KMS-11 (cell line): ENCODE results near the gene RCBTB2.
"Not testable (repeated sequence)": the region's sequence is repeated elsewhere in the genome, so short reads cannot be mapped to it uniquely, and the experiment has no call there.

ENCODE experiments used
- H2AFZ ChIP-seq: fragments of 200-600 bp; sonication (generic); 2 replicates; pipeline ENCODE4 v1.6.1; 2016; ENCODE audit warnings: antibody characterized with exemption, mixed run types, low read depth
- H3K27ac ChIP-seq: fragments of 200-600 bp; sonication (generic); 2 replicates; pipeline ENCODE4 v1.6.1; 2016; ENCODE audit warnings: mild to moderate bottlenecking, mixed run types
- H3K27me3 ChIP-seq: fragments of 200-600 bp; sonication (generic); 2 replicates; pipeline ENCODE4 v1.6.1; 2017; ENCODE audit warnings: mild to moderate bottlenecking, low read depth, mixed run types, moderate library complexity; ENCODE audit not compliant: insufficient read depth
- H3K36me3 ChIP-seq: fragments of 200-600 bp; sonication (generic); 2 replicates; pipeline ENCODE4 v1.6.1; 2017; ENCODE audit warnings: mild to moderate bottlenecking, mixed run types; ENCODE audit not compliant: insufficient read depth
- H3K4me1 ChIP-seq: fragments of 200-600 bp; sonication (generic); 2 replicates; pipeline ENCODE4 v1.6.1; 2016; ENCODE audit warnings: mild to moderate bottlenecking, low read depth, mixed run types; ENCODE audit not compliant: poor library complexity, severe bottlenecking
- H3K4me2 ChIP-seq: fragments of 200-600 bp; sonication (generic); 2 replicates; pipeline ENCODE4 v1.7.0; 2016; ENCODE audit warnings: mild to moderate bottlenecking, mixed run types
- H3K4me3 ChIP-seq: fragments of 200-600 bp; sonication (generic); IDR thresholded peaks from 2 replicates; pipeline ENCODE4 v1.6.1; 2017; ENCODE audit warnings: low read depth, low read length, mixed read lengths; ENCODE audit not compliant: insufficient read depth
- H3K79me2 ChIP-seq: fragments of 200-600 bp; sonication (generic); 2 replicates; pipeline ENCODE4 v1.6.1; 2016; ENCODE audit warnings: low read depth, mixed run types; ENCODE audit not compliant: insufficient read depth
- H3K9ac ChIP-seq: fragments of 200-600 bp; sonication (generic); 2 replicates; pipeline ENCODE4 v1.6.1; 2016; ENCODE audit warnings: mild to moderate bottlenecking, mixed run types
- H4K20me1 ChIP-seq: fragments of 200-600 bp; sonication (generic); 2 replicates; pipeline ENCODE4 v1.6.1; 2016; ENCODE audit warnings: mild to moderate bottlenecking, mixed run types; ENCODE audit not compliant: insufficient read depth
- TF ChIP-seq, protein P1 (sequence below): fragments of 200-600 bp; sonication (generic); conservative IDR thresholded peaks from 2 replicates; pipeline ENCODE4 v1.6.1; 2017; ENCODE audit warnings: low read depth, mild to moderate bottlenecking, antibody characterized with exemption, low read length, moderate library complexity, mixed read lengths

Gene RCBTB2

DNA sequence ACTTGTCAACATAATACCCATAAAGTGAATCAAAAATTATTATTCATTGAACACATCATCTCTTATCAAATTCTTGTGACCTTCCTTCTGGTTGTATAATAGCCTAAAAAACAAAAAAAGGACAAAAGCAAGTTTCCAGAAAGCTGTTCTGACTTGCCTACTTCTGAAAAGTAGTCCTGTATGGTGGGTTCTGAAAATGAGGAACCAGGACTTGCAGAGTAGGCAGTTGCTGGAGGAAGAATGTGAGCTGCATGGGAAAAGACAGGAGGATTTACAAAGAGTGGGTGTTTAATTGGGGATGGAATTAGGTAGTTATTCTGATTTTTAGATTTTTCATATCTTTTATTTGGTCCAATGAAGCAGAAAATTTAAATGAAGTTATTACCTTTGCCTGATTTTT, 56.7 kb downstream of the RCBTB2 start:
- Histone ChIP-seq H3K79me2 (no peaks in the 10 kb centered on the region), H2AFZ (no peak overlapping the region), H3K27me3 (no peaks in the 10 kb centered on the region), H3K4me2 (no peak overlapping the region), H3K9ac (no peak overlapping the region), H3K36me3 (no peaks in the 10 kb centered on the region), H3K27ac (no peak overlapping the region), H4K20me1 (no peaks in the 10 kb centered on the region), H3K4me3 (no peak overlapping the region), H3K4me1 (no peaks in the 10 kb centered on the region)
- TF ChIP-seq, protein P1, sequence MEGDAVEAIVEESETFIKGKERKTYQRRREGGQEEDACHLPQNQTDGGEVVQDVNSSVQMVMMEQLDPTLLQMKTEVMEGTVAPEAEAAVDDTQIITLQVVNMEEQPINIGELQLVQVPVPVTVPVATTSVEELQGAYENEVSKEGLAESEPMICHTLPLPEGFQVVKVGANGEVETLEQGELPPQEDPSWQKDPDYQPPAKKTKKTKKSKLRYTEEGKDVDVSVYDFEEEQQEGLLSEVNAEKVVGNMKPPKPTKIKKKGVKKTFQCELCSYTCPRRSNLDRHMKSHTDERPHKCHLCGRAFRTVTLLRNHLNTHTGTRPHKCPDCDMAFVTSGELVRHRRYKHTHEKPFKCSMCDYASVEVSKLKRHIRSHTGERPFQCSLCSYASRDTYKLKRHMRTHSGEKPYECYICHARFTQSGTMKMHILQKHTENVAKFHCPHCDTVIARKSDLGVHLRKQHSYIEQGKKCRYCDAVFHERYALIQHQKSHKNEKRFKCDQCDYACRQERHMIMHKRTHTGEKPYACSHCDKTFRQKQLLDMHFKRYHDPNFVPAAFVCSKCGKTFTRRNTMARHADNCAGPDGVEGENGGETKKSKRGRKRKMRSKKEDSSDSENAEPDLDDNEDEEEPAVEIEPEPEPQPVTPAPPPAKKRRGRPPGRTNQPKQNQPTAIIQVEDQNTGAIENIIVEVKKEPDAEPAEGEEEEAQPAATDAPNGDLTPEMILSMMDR = no peak

DNA sequence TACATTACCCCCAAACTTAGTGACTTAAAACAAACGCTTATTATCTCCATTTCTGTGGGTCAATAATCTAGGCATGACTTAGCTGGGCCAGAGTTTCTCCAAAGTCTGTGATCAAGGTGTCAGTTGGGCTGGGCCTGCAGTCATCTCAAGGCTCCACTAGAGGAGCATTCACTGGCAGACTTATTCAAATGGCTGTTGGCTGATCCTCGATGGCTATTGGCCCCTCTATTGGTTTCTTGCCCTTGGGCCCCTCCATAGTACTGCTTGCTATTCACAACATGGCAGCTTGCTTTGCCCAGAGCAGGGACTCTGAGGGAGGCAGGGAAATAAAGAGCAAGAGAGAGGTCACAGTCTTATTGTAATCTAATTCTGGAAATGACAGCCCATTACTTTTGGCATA, 57.6 kb downstream of the RCBTB2 start:
- no peak overlapping the region for H3K9ac ChIP-seq
- no peaks in the 10 kb centered on the region for H3K36me3 ChIP-seq
- no peak overlapping the region for H3K4me3 ChIP-seq
- no peaks in the 10 kb centered on the region for H4K20me1 ChIP-seq
- H3K27ac ChIP-seq = no peak overlapping the region
- no peaks in the 10 kb centered on the region for H3K4me1 ChIP-seq
- TF ChIP-seq, protein P1 = no peak
- H3K79me2 ChIP-seq = no peaks in the 10 kb centered on the region
- H3K27me3 ChIP-seq = no peaks in the 10 kb centered on the region
- H3K4me2 ChIP-seq = no peak overlapping the region
- no peak overlapping the region for H2AFZ ChIP-seq

DNA sequence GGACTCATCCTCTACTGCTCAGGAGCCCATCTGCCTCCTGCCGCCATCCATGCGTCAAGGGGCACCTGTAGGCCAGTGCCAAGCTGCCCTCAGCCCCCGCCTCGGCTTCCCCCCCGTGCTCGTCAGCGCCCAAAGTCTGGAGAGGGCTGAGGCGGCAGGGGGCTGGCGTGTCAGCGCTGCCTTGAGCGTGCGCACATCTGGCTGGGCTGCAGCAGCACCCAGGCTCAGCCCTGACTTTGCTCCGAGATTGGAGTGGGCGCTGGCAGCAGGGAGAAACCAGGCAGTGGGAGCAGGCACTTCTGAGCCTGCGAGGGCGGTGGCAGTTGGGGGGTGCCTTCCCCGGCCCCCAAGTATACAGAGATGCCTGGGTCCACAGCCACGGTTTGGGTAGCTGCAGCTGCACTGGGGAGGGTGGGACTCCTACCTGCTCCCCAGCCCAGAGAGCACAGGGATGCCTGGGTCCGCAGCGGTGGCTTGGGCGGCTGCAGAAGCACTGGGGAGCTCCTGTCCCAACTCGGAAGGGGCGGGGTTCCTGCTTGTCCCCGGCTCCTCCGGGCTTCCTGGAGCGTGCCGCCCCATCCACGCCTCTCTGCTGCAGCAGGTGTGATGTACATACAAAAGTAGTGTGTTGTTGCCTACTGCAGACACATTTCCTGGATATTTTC, 75.2 kb downstream of the RCBTB2 start:
- H3K9ac ChIP-seq = no peak overlapping the region
- H3K27me3 ChIP-seq = no peaks in the 10 kb centered on the region
- H3K4me1 ChIP-seq = no peaks in the 10 kb centered on the region
- H3K4me3 ChIP-seq = no peak overlapping the region
- no peaks in the 10 kb centered on the region for H4K20me1 ChIP-seq
- no peaks in the 10 kb centered on the region; the same call in 1 of the 2 replicates for H3K36me3 ChIP-seq
- TF ChIP-seq, protein P1 = no peak
- no peak overlapping the region for H3K4me2 ChIP-seq
- H3K79me2 ChIP-seq = no peaks in the 10 kb centered on the region
- H2AFZ ChIP-seq = no peak overlapping the region
- H3K27ac ChIP-seq = no peak overlapping the region

DNA sequence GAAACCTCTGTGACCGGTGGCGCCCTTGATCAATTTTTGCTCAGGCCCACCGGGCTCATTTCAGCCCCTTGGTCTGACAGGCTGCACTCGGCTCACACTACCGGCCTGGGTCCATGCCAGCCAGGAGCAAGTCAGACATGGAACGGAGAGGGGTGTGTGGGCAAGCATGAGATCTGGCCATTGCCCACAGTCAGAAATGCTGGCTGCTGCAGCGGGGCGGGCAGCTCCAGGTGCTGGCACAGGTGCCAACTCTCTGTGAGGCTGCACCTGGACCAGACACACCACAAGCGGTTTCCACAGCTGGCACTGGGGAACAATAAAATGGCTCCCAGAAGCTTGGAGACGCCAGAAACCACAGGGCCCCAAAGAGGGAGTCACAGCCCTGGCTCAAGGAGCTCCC, 76.3 kb downstream of the RCBTB2 start:
- Histone ChIP-seq H3K36me3 (no peaks in the 10 kb centered on the region; the same call in 1 of the 2 replicates), H3K9ac (no peak overlapping the region), H3K27ac (no peak overlapping the region), H3K79me2 (no peaks in the 10 kb centered on the region), H3K27me3 (no peaks in the 10 kb centered on the region), H3K4me1 (no peaks in the 10 kb centered on the region), H3K4me2 (no peak overlapping the region), H4K20me1 (no peaks in the 10 kb centered on the region), H2AFZ (no peak overlapping the region), H3K4me3 (no peak overlapping the region)
- TF ChIP-seq, protein P1 = no peak

DNA sequence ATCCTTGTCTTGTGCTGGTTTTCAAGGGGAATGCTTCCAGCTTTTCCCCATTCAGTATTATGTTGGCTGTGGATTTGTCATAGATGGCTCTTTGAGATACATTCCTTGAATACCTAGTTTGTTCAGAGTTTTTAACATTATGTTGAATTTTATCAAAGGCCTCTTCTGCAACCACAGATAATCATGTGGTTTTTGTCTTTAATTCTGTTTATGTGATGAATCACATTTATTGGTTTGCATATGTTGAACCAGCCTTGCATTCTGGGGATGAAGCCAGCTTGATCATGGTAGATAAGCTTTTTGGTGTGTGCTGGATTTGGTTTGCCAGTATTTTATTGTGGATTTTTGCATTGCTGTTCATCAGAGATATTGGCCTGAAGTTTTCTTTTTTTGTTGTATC, 81.7 kb downstream of the RCBTB2 start:
- not testable (repeated sequence) for H3K36me3 ChIP-seq, H3K9ac ChIP-seq, H3K4me1 ChIP-seq, H3K4me2 ChIP-seq, H3K4me3 ChIP-seq, H2AFZ ChIP-seq, H3K27ac ChIP-seq, H4K20me1 ChIP-seq, H3K27me3 ChIP-seq, H3K79me2 ChIP-seq
